Gastroesophageal sphincter (tissue), 3 donors: ENCODE results near the gene YOD1.

Source experiments
- CTCF ChIP-seq, 4 experiments: fragments of 200-600 bp in 2 of 4; fragments of 450-650 bp in 2 of 4; sonication (generic) in 1 of 4; IDR thresholded peaks; one replicate each; pipeline ENCODE4 v1.5.1; 2017 to 2019; ENCODE audit warnings: antibody characterized with exemption in 4 of 4, mild to moderate bottlenecking in 2 of 4, moderate library complexity in 2 of 4
- POLR2A ChIP-seq, 2 donors: fragments of 450-650 bp; IDR thresholded peaks; one replicate each; pipeline ENCODE4 v1.6.1; 2017; ENCODE audit warnings: antibody characterized with exemption in 2 of 2, mild to moderate bottlenecking in 2 of 2, moderate library complexity in 1 of 2

GRCh38 chr1:207007352-207008033 is 43.5 kb downstream of the YOD1 start:
- no peak for TF ChIP-seq CTCF (IDR thresholded peaks at IDR 0.05)
- TF ChIP-seq POLR2A (IDR thresholded peaks at IDR 0.05), result no peak
